ENCODE measurements around the gene PACS2. TPM values are rescaled to one million over a fixed set of nuclear protein-coding genes. Genes with fewer than 3 reads are reported as not detected.

PACS2 gene
- total and polyA plus RNA-seq, 4 donors: 5.1 to 21.9 (median 9.8) TPM

- TF ChIP-seq FOXA2 (IDR thresholded peaks at IDR 0.05) (no peak), RXRA (IDR thresholded peaks at IDR 0.05) (no peak), TAF1 (conservative IDR thresholded peaks at IDR 0.05) (no peak), CTCF (IDR thresholded peaks at IDR 0.05; ENCODE audit: low read depth, low read length, missing input control) (no peak), EGR1 (IDR thresholded peaks at IDR 0.05; ENCODE audit: low read depth in 2 of 2) (no peak), NR2F2 (IDR thresholded peaks at IDR 0.05) (no peak)
These were observed 71.3 kb downstream of the PACS2 start (continued) for GRCh38 chr14:105385698-105386365.

- Histone ChIP-seq H3K4me3 (ENCODE audit: low read depth in 1 of 3, low read length in 3 of 3) (no peak overlapping the region), H3K36me3 (ENCODE audit: control insufficient read depth in 4 of 4, insufficient read depth in 3 of 4, low read depth in 1 of 4, low read length in 3 of 4) (peaks cover 0 to 21% (median 4%) of the 10 kb centered on the region in 4 donors), H3K4me1 (ENCODE audit: control insufficient read depth in 4 of 4, insufficient read depth in 4 of 4, low read length in 3 of 4) (no peaks in the 10 kb centered on the region), H3K27ac (ENCODE audit: low read depth in 1 of 2, low read length in 2 of 2) (no peak overlapping the region), H3K9me3 (ENCODE audit: control insufficient read depth in 4 of 4, low read length in 3 of 4) (no peaks in the 10 kb centered on the region), H3K27me3 (ENCODE audit: control insufficient read depth in 4 of 4, insufficient read depth in 4 of 4, low read length in 3 of 4) (no peaks in the 10 kb centered on the region), H3K9ac (ENCODE audit: low read depth in 1 of 2, low read length in 2 of 2) (no peak overlapping the region)
- TF ChIP-seq ATF3 (IDR thresholded peaks at IDR 0.05) (no peak), ZBTB33 (IDR thresholded peaks at IDR 0.05) (no peak), REST (IDR thresholded peaks at IDR 0.05) (no peak), RAD21 (IDR thresholded peaks at IDR 0.05) (no peak), YY1 (IDR thresholded peaks at IDR 0.05) (no peak)
- DNase-seq (ENCODE audit: low spot score): no peak
- WGBS: 96% methylated on average over 33 of the region's 33 CpGs
These were observed 72.3 kb downstream of the PACS2 start for GRCh38 chr14:105386581-105387529.
